GM18499 (cell line): ENCODE results near the gene PTGES.
"Not testable (repeated sequence)": the region's sequence is repeated elsewhere in the genome, so short reads cannot be mapped to it uniquely, and the experiment has no call there.

Experiments used
- ATAC-seq: cut with Tn5 transposase; IDR thresholded peaks from one replicate; pipeline ENCODE4 v1.9.1; 2021; ENCODE audit warnings: moderate number of reproducible peaks; ENCODE audit not compliant: insufficient read depth, unreplicated experiment

Gene PTGES

DNA sequence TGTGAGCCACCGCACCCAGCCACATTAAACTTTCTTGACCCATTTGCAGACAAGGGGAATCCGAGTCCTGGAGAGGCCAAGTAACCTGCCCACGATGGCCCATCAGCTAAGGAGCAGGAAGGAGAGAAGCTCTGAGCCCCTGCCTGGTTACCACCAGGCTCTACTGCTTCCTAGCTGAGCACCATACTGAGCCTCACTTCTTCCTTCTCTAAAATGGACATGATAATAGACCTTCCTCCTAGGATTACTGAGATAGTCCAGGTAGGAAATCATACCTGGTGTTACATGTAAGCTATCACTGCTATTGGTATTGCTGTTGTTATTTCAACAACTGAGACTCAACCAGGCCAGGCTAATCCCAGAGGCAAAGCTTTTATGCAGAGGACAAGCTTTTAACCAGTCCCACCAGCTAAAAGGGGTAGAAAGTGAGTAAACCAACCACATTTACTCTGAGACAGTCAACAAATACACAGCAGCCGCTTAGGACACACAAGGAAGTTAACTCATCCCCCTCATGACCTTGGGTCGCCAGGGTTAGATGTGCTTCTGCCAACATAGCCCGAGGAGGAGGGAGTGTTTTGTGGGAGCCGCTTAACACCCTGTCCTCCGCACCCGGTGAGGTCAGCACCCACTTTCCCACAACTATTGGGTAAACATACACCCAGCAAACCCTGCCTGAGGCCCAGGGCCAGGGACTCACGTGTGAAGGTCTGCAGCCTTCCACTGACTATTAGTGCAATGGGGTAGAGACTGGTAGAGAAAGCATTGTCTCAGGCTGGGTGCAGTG is 20.6 kb upstream of the PTGES start:
- ATAC-seq, result no peak

DNA sequence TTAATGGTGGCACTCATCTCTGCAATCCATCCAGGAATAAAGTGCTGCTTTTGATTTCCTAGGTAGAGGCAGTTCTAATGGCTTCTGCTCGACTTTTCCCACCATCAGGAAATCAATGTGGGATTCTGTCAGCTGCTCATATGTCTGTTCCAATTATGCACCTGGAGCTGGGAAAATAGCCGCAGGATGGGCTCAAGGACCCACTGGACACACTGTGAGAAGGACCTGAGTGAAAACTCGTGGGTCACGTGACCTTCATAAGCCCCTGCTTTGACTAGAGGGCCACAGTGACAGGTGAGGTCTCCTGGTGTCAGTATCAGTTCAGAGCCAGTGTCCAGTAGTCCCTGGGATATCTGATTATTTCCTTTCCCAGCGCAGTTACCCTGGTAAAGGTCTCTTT is 17.9 kb upstream of the PTGES start:
- no peak for ATAC-seq

DNA sequence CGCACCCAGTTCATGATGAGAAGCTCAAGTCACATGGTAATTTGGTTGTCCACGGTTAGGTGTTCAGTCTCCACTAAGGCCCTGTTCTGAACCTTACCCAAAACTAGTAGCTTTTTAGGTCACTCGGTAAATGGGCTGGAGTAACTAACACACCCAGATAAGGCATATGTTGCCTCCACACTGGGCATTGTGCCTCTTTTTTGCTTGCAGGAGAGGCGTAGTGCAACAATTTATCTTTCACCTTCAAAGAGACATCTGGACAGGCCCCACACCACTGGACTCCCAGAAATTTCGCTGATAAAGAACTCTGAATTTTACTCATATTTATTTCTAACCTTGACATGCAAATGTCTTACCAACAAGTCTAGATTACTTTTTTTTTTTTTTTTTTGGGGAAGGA is 16.8 kb upstream of the PTGES start:
- ATAC-seq, result no peak

- ATAC-seq, result no peak
Measured at GRCh38 chr9:129768486-129768885, 15.6 kb upstream of the PTGES start.

GRCh38 chr9:129765764-129766317 is 13.0 kb upstream of the PTGES start:
- no peak for ATAC-seq

DNA sequence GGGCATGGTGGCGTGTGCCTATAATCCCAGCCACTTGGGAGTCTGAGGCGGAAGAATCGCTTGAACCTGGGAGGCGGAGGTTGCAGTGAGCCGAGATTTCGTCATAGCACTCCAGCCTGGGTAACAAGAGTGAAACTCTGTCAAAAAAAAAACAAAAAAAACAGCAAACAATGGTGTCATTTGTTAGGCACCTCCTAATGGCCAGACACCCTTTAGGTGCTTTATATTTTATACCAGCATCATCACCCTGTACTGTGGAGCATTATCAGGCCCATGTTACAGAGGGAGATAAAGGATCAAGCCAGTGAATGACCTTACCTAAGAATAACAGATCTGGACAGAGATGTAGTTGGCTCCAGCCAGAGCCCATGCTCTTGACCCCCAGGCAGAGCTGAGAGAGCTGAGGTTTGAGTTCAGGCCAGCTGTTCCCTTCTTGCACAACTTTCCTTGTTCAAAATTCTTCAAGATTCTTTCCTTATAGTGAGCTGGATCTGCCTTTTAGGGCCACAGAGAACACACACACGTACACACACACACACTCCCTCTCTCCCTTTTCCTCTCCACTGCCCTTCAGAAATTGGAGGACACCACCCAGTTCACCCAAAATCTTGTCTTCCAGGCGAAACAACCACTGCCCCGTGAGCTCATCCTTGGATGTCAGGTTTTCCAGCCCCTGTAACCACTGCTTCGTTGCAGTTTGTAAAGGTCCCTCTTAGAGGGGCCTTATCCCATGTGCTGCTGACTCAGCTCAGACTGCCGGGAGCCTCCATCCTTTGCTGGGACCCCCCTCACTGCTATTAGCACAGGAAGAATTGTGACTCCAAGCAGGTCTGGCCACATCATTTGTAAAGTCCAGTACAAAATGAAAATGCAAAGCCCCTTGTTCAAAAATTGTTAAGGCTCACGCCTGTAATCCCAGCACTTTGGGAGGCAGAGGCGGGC is 10.4 kb upstream of the PTGES start:
- no peak for ATAC-seq

DNA sequence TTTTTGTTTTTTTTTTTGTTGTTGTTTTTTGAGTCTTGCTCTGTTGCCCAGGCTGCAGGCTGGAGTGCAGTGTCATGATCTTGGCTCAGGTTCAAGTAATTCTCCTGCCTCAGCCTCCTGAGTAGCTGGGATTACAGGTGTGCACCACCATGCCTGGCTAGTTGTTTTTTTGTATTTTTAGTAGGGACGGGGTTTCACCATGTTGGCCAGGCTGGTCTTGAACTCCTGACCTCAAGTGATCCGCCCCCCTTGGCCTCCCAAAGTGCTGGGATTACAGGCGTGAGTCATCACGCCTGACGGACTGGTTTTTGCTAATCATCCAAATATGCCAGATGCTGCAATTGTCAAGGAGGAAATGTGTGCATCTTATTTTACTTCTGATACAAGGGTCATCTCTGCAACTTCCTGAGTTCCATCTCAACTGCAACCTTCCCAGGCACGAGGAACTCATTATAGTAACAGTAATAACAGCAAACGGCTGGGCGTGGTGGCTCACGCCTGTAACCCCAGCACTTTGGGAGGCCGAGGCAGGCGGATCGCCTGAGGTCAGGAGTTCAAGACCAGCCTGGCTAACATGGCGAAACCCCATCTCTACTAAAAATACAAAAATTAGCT is 9.6 kb upstream of the PTGES start:
- ATAC-seq, result not testable (repeated sequence)

- ATAC-seq, result no peak
Measured at GRCh38 chr9:129761901-129762369, 9.1 kb upstream of the PTGES start.

GRCh38 chr9:129761293-129761900 is 8.6 kb upstream of the PTGES start:
- ATAC-seq, result no peak

GRCh38 chr9:129760784-129761183 is 7.9 kb upstream of the PTGES start:
- not testable (repeated sequence) for ATAC-seq

- ATAC-seq, result no peak
Measured at GRCh38 chr9:129759804-129760502, 7.1 kb upstream of the PTGES start.

DNA sequence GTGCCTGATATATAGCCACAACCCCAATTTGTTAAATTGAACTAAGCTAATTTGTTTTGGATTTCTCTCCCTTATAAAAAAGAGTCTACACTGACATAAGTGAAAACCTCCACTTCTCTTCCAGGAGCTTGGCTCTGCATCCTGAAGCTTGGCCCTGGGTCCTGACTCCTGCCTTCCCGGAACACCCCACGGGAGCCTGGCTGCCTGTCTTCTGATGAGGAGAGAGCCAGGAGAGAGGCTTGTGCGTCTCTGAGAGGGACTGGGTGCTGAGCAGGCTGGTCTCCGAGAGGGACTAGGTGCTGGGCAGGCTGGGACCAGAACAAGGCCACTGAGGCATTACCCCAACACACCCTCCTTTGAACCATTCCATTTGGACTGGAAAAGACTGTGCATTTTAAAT is 6.5 kb upstream of the PTGES start:
- no peak for ATAC-seq

GRCh38 chr9:129757045-129757444 is 4.2 kb upstream of the PTGES start:
- ATAC-seq, result no peak

DNA sequence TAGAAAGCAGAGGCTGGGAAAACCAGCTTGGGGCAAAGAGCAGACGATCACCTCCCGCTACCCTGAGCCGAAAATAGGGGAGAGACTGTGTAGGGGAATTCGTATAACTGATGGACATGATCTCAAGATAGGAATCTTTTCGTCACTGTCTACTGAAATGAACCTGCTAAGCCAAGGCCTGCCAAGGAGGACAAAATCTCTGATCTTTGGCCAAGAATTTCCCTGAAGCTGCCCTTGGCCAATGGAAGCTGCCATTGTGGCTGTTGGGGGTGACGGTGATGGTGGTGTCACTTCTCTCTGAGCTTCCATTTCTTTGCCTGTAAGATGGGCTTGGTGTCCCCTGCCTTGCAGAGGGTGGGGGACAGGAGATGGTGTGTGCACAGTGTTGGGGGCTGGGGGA is 3.3 kb upstream of the PTGES start:
- ATAC-seq, result no peak

DNA sequence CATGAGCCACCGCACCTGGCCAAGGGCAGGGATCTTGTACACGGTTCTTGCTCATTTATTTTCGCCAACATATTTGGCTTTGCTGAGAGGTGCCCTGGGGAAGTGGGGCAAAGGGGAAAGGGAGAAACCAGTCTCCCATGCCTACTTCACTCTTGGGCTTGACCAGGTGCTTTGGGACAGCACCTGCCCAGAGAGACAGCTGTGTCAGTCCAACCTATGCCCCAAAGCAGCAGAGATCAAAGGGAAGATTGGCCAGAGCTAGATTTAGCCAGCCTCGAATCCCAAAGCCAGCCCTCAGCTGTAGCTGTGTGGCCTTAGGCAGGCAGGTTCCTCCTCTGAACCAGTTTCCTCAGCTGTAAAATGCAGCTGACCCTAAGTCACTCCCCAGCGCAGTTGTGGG is 2.3 kb upstream of the PTGES start:
- ATAC-seq, result no peak

GRCh38 chr9:129751841-129752801 is 721 bp downstream of the PTGES start:
- ATAC-seq, result no peak

- no peak for ATAC-seq
Measured at GRCh38 chr9:129750013-129750638, 2.7 kb downstream of the PTGES start.

DNA sequence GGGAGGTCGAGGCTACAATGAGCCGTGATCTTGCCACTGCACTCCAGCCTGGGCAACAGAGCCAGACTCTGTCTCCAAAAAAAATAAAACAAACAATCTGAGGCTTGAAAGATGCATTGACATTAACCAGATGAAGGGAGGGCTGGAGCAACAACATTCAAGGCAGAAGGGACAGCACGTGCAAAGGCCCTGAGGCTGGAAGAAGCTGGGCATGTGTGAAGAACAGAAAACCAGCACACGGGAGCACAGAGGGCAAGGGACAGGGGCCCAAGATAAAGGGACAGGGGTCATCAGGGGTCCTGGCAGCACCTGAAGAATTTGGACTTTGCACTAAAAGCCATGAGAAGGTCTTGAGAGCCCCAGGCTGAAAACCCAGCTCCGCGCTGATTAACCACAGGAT is 3.3 kb downstream of the PTGES start:
- ATAC-seq, result no peak
